ENCODE results near the gene TRIM27.

GRCh38 chr6:28968476-28968875, 44.7 kb upstream of the TRIM27 start:
- no peak for TF ChIP-seq YY1 (IDR thresholded peaks at IDR 0.05; ENCODE audit: insufficient read depth, insufficient read length)
- TF ChIP-seq ZNF274 (IDR thresholded peaks at IDR 0.05; ENCODE audit: low read depth, low read length), result no peak
- TF ChIP-seq SUZ12 (IDR thresholded peaks at IDR 0.05; ENCODE audit: extremely low read depth, insufficient read depth, insufficient read length), result no peak

Data from NT2/D1 (cell line).